Frontal cortex (tissue), 4 donors: Measurements from ENCODE around the gene GRB7. TPM values are rescaled to one million over a fixed set of nuclear protein-coding genes. Genes with fewer than 3 reads are reported as not detected.
"Not testable (repeated sequence)": the region's sequence is repeated elsewhere in the genome, so short reads cannot be mapped to it uniquely, and the experiment has no call there.

Source experiments
- DNase-seq, 2 donors: peaks; one replicate each; pipeline ENCODE4 v3.0.0; 2012; ENCODE audit warnings: low spot score in 2 of 2
- FAIRE-seq: peaks from 2 replicates; lab custom pipeline; 2012; peaks lifted over from hg19 to GRCh38; lab: Jason Lieb, UNC
- total RNA-seq: library from RNA; depleted of rRNA; stranded (reverse); fragments of >200 nt; gene quantifications from one replicate; pipeline ENCODE4 v1.2.3, GENCODE V29; 2014
- donor health status: control.
- donor health status: control.
- donor health status: control.

The GRB7 gene
- total RNA-seq, 1 donor from 2014 or later: not detected

DNA sequence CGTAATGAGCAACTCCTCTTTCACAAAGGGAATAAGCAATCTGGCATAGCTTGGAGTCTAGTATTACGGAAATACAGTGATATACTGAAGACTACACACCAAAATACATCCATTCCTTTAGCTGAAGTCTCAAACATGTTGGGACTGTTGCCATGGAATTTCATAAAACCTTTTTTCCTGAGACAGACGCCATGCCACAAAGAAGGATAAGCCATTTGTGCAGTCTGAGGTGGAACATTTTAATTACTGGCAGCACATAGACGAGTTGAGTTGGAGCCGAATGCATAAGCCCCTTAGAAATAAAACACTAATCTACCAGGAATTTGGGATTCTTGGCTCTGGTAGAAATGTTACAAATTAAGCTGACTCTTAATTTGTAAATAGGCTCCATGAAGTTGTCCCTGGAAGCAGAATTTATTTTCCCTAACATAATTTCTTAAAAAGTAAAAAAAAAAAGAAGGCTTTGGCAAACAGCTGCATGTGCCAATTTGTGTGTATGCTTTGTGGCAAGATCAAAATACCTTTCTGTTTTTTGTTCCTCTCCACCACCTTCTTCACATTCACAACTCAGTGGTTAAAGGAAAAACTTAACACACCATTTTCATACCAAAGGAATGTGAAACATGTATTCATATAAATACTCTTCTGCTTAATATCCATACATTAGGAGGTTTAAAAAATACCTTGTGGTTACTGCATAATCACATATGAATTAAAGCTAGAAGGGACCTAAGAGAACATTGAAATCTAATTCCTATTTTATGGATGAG lies 25.5 kb downstream of the GRB7 start:
- DNase-seq (no peak), FAIRE-seq (no peak)

DNA sequence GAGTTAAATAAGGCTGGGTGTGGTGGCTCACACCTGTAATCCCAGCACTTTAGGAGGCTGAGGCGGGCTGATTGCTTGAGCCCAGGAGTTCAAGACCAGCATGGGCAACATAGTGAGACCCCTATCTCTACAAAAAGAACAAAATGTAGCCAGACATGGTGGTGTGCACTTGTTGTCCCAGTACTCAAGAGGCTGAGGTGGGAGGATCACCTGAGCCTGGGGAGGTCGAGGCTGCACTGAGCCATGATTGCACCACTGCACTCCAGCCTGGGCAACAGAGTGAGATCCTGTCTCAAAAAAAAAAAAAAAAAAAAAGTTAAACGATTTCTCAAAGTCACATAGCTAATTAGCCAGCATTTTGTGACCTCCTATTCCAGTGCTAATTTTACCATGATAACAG lies 26.4 kb downstream of the GRB7 start:
- not testable (repeated sequence) for FAIRE-seq, DNase-seq

DNA sequence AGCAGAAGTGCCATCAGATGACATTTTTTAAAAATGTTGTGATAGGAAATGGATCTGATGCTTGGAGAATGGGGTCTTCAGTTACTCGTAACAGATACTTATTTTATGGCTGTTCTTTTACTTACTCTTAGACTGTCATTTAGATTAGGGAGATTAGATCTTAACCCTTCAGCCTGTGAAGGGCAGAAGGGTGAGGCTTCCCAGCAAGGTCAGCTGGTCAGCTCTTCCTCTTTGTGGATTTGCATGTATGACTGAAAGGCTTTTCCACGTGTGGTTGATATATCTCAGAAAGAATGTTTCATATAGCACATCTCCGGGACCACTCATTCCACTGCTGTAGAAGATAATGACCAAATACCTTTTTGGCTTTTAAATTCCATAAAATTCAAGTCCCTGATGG lies 27.4 kb downstream of the GRB7 start:
- FAIRE-seq (no peak), DNase-seq (no peak)

DNA sequence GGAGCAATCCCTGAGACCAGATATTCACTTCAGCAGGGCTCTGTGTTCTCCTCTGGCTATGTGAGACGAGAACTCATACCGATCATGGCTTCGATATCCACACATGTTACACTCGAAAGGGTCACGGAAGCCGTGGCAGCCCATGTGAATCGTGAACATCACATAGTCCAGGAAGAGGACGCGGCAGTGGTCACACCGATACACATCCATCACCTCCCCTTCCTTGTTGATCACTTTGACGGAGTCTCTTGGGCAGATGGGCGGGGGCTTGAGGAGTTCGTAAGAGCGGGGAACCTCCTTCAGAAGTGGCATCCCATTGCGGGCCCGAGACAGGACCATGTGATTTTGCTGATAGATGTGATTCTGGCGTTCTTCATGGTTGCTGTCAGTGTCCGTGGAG lies 28.0 kb downstream of the GRB7 start:
- no peak for DNase-seq
- FAIRE-seq: no peak

DNA sequence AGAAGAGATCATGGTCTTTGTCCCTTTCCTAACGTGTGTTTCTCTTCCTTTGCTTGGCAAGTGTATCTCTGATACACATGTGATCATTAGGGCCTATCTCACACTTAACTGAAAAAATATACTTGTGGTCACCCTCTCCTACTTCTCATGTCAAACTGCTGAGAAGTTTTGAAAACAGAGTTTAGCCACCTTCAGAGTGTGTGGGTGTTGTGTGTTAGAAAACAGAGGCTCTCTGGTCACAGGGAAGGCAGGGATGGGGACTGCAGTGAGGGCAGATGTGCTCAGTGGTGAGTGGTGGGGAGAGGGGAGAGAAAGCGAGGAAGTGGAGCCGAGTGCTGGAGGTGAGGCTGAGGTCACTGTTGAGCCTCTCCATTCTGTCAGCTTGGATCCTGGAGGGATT lies 29.4 kb downstream of the GRB7 start:
- DNase-seq (no peak), FAIRE-seq (no peak)

DNA sequence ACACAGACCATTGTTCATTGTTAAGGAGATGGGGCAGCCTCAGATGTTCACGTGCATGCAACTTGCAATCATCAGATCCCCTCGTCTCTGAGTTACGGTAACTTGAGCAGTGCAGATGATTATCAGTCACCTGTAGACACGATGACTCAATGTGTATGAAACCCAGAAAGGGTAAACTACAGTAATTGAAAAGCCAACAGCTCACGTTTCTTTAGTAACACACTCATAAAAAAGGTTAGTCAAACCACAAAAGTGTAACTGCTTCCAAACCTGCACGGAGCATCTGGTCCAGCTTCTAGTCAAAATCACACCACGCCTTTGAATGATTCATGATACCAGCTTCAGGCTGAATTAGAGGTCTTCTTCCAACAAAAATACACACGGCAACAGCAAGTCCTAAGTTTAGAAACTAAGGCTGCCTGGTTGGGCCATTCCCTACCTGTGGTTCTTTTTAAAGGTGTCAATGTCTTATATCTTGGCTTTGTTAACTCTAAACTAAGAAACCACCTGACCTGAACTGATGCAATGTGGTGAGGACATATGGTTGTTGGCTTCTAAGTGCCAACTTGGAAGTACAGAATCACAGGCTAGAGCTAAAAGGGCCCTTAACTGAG lies 32.3 kb downstream of the GRB7 start:
- FAIRE-seq (no peak), DNase-seq (no peak)

DNA sequence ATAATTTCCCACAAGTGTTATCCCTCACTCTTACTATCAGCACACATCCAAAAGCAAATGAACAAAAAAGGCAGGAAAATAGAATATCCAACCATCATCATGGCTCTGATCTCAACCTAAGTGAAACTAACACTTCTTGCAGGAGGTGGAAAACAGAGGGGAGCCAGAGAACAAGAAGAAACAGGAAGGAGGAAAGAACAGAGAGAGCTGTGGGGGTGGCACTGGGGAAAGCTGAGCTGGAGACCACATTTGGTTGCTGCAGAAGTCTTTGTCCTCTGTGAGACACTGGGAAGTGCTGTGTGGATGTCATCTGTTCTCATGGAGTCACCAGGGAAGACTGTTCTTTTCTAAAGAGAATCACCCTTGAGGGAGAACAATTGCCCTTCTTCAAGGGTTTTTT lies 34.7 kb downstream of the GRB7 start:
- DNase-seq: no peak
- FAIRE-seq: no peak

DNA sequence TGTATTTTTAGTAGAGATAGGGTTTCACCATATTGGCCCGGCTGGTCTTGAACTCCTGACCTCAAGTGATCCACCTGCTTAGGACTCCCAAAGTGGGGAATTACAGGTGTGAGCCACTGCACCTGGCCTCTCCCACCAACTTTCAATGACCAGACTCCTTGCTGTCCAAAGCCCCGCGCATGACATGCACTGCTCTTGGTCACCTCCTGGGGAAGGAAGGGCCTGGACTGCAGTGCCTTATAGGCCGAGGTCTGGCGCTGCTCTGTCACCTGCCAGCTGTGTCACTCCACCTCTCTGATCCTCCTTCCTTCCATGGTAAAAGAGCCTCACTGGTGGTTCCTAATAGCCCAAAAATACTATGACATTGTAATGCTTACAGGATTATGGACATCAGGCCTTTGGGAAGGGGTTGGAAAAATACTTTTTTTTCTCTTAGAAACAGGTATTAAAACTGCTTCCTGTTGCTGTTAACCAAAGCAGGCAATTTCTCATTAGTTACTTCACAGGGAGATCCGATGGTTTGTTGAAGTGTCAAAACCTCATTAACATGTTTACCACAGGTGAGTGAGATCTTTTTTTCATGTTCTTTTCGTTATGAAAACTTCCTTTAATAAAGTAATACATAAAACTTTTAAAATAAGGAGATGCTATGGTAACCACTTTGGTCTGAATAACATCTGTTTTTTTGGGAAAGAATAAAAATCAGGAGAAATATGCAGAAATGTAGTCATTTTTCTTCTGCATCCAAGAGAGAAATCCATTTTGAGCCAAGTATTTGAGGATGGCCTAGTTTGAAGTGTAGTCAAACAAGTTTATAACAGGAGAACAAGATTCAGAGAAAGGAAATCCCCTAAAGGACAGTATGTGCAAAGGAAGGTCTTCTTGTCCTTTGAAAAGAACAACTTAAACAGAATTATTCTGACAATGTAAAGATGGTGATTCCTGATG lies 35.5 kb downstream of the GRB7 start:
- DNase-seq: no peak

DNA sequence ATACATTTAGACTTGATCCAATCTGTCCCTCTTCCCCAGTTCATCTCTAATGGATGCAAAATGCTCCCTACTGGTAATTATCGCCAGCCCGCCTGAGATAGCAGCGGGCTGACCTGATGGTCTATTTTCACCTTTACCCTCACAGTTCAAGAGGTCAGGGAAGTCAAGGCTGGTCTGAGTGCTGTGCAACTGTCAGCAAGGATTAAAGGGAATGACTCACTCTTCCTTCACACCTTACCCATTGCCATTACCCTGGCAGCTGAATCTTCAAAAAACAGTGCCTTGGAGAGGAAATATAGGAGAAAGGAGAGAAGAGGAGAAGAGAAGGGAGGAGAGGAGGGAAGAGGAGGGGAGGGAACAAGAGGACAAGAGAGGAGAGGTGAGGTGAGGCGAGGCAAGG lies 36.3 kb downstream of the GRB7 start:
- DNase-seq (no peak), FAIRE-seq (no peak)

More for the DNA sequence above, 35.5 kb downstream of the GRB7 start:
- FAIRE-seq: no peak

DNA sequence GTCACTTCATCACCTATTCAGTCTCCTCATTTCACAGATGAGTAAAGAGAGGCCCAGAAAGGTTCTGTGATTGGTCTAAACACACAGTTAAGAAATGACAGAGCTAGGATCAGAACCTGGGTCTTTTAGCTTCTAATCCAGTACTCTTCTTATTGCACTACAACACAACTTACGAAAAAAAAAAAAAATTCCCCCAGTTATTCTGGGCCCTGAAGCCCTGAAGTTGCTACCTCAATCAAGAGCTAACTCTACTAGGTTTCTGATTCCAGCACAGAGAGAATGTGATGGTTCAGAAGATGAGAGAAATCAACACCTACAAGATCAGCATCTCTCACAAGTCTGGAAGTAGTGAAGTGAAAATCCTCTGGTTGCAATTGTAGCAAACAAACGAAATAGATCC lies 37.3 kb downstream of the GRB7 start:
- DNase-seq: no peak
- no peak for FAIRE-seq

DNA sequence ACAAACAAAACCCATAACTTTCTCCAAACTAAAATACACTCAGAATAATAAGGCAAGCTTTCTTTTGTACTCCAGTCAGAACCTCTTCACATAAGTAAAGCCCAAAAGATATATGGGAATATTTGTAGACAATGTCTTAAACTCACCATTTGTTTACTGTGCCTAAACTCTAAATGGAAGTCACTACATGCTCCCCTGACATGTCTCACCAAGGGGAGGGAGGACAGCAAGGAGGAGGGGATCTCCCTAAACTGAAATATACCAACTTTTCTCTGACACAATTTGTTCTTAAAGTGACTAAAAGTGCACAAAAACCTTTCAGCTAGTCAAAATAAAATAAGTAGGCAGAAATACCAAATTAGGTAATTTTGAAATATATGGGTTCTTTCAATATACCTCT lies 38.5 kb downstream of the GRB7 start:
- no peak for FAIRE-seq

DNA sequence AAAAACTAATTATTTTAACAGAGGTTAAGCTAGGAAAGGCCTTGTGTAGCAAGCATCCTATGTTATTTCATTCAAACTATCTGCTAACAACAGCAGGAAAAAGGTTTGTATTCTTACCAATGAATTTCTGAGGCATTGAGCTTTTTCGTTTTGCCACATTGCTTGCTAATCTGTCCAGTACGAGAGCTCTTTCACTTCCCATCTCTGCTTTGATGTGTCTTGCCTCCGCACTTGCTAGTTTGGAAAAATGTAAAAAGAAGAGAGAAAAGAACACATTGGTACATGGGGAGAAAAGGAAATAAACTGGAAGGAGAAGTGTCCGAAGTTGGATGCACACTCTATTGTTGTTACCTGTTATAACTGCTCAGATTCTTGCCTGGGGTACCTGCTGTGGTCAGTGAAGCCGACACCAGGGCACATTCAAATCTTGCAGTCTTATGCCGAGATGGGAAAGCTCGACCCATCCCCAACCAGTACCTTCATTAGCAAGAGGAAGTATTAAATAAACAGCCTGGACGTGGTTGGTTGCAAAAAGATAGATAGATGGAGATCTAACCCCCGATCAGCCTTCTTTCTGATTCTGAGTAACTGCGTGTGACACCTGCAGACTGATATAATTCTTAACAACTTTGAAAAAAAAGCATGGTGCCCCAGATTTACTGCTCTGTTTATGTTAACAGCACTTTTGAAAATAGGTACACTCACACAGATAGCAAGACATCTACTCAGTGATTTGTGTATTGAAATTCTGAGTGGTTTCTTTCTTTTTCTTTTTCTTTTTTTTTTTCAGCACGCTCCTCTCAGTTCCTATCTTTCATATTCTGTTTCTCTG lies 40.0 kb downstream of the GRB7 start:
- DNase-seq (no peak), FAIRE-seq (no peak)

More for the DNA sequence above, 38.5 kb downstream of the GRB7 start:
- DNase-seq: no peak

DNA sequence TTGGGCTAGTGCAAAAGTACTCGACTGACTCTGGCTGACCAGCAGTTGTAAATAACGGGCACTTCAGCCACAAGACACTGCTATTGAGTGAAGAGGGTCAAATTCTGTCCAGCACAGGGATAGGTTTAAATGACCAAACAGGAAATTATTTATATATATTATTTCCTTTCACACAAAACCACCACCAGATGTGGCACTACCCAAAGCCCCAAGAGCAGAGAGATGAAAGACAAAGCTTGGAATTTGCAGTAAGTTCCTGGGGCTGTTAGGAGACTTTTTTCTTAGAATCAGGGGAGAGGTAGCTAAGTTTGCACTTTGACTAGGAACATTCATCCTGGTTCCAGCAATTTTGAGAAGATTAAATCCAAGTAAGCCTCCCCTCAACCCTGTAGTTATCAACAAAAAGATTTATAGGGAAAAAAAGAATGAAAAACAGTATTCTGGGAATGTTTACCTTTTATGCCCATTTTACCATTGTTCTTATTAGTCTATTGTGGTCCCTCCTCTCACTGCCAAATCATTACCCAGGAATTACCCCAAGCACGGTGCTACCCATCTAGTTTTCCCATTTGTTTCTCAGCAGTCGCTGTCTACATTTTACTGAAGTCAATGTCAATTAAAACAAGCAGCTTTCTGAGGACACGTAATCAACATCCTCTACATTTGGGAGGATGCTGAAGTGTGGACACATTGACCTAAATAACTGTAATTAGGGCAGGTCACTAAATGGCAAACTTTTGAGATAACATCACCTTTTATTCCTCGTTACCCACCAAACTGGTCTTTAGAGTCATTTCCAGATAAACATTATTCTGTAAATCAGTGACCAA lies 43.5 kb downstream of the GRB7 start:
- DNase-seq: no peak
- FAIRE-seq: no peak

DNA sequence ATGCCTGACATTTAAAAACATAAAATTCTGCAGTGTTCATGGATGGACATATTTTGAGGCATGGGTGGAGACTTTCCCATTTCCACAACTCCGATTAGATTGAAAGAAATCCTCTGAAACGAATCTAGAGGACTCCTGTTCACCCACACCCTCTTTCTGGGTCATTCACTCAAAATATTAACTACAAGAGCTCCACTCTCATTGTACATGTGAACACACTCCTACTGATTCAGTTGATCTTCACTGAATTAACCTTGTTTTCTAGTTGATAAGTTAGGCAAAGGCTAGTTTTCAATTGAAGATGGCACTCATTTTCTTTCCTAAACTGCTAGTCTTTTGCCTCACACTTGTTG lies 44.1 kb downstream of the GRB7 start:
- FAIRE-seq: no peak

DNA sequence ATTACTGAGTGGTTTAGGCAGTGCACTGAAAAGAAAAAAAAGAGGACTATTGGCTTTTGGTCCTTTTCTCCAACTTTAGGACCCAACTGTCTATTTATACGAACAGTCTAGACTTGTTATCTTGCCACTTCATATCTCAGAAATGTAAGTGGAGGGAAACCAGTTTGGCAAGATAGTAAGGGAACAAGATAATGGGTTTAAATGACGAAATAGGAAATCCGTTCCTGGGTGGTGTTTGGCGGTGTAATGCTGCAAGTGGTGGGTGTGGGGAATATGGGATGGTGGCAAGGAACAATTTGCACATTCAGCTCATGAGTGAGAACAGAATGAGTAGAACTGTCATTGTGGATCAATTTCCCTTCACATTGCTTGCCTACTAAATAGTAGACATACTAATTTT lies 44.7 kb downstream of the GRB7 start:
- no peak for DNase-seq
- FAIRE-seq: no peak

More for the DNA sequence above, 44.1 kb downstream of the GRB7 start:
- no peak for DNase-seq

DNA sequence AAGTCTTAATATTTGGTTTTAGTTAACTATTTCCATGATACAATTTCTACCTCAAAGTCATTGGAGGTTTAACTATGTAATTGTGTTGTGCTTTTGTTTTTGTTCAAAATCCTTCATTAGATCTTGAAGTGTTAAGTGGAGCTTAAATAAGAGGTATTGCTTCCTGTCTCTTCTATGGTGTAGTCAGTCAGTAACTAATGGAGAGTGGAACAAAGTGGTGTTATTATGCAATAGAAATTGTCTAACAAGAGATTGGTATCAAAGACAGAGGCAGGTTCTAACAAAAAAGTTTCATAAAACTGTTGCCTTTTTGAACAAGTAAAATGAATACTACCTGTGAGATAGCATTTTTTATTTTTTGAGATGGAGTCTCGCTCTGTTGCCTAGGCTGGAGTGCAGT lies 45.2 kb downstream of the GRB7 start:
- DNase-seq: no peak

DNA sequence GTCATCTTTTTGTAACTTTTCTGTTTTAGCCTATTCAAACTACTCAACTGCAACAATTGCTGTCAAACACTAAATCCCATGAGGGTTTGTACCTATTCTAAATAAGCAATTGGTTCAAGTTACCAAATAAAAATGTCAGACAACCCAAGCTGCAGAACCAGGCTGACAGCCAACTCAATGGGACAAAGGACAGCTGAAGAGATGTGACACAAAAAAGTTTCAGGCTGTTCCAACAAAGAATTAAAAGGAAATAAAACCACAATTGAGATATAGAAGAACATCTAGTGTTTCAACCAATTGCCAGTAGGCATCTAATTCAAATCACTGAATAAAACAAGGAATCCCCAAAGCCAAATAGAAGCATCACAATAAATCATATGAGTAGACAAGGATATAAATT lies 49.3 kb downstream of the GRB7 start:
- FAIRE-seq (no peak), DNase-seq (no peak)

More for the DNA sequence above, 45.2 kb downstream of the GRB7 start:
- no peak for FAIRE-seq

DNA sequence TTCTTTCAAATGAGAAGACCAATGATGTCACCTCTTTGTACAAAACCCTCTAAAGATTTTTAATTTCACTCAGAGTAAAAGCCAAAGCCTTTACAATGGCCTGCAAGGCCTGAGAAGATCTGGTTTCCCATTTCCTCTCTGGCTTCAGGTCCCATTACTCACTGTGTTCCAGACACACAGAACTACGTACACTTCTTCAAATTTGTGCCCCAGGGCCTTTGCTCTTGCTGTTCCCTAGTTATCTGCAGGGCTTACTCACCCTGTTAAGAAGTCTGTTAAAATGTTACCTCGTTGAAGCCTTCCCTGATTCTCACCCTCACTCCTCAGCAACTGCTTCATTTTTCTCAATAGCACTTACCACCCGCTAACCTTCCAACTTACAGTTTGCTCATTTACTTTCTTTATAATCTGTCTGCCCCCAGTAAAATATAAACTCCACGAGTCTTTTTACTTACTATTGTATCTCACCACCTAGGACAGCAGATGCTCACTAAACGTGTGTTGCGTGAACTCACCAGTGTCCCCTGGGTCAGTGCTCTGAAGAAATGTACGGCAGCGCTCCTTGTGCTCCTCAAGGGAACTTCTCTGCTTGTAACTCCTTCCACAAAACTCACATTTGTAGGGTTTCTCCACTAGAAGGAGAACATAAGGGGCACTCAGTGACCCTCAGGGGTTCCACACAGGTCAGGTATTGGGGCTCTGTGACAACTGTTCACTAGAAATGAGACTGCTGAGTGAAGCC lies 50.2 kb downstream of the GRB7 start:
- DNase-seq (no peak), FAIRE-seq (no peak)
